Activated gamma-delta T cell treated with Interleukin-2 at 50 U/mL for 16 hours (primary cell): ENCODE results near the gene UGT1A5.

ENCODE experiments used
- DNase-seq: peaks from one replicate; pipeline ENCODE4 v3.0.0-alpha.2; 2020

The UGT1A5 gene

GRCh38 chr2:233791151-233791882 lies 78.6 kb downstream of the UGT1A5 start:
- no peak for DNase-seq

GRCh38 chr2:233791883-233792329 lies 79.2 kb downstream of the UGT1A5 start:
- no peak for DNase-seq

GRCh38 chr2:233792720-233793119 lies 80.0 kb downstream of the UGT1A5 start:
- no peak for DNase-seq

- no peak for DNase-seq
Observed at GRCh38 chr2:233793465-233794127, 80.9 kb downstream of the UGT1A5 start.

- no peak for DNase-seq
Observed at GRCh38 chr2:233794128-233794658, 81.5 kb downstream of the UGT1A5 start.

- DNase-seq = no peak
Observed at GRCh38 chr2:233795735-233796171, 83.0 kb downstream of the UGT1A5 start.

- DNase-seq = no peak
Observed at GRCh38 chr2:233796254-233796653, 83.5 kb downstream of the UGT1A5 start.

- no peak for DNase-seq
Observed at GRCh38 chr2:233798335-233799086, 85.8 kb downstream of the UGT1A5 start.

- no peak for DNase-seq
Observed at GRCh38 chr2:233799087-233799665, 86.5 kb downstream of the UGT1A5 start.

- DNase-seq = no peak
Observed at GRCh38 chr2:233799716-233800115, 87.0 kb downstream of the UGT1A5 start.

- no peak for DNase-seq
Observed at GRCh38 chr2:233800208-233800607, 87.5 kb downstream of the UGT1A5 start.

GRCh38 chr2:233801357-233802131 lies 88.8 kb downstream of the UGT1A5 start:
- no peak for DNase-seq

- no peak for DNase-seq
Observed at GRCh38 chr2:233802132-233802815, 89.6 kb downstream of the UGT1A5 start.

GRCh38 chr2:233803292-233803911 lies 90.7 kb downstream of the UGT1A5 start:
- DNase-seq = no peak

- DNase-seq = no peak
Observed at GRCh38 chr2:233803994-233804393, 91.3 kb downstream of the UGT1A5 start.

GRCh38 chr2:233807215-233807865 lies 94.6 kb downstream of the UGT1A5 start:
- no peak for DNase-seq

GRCh38 chr2:233807966-233808935 lies 95.5 kb downstream of the UGT1A5 start:
- no peak for DNase-seq

- DNase-seq = no peak
Observed at GRCh38 chr2:233810385-233810784, 97.7 kb downstream of the UGT1A5 start.

GRCh38 chr2:233811087-233811486 lies 98.4 kb downstream of the UGT1A5 start:
- DNase-seq = no peak
